Psoas muscle (tissue), 8 donors: ENCODE measurements around the gene GET4. TPM values are rescaled to one million over a fixed set of nuclear protein-coding genes. Genes with fewer than 3 reads are reported as not detected.

Experiments
- ATAC-seq, 4 donors: fragments of 200-7000 bp; cut with Tn5 transposase; one replicate each; pipeline ENCODE4 v1.9.1; 2020; ENCODE audit warnings: moderate library complexity in 3 of 4, mild to moderate bottlenecking in 2 of 4
- DNase-seq, 2 donors: peaks; one replicate each; pipeline ENCODE4 v3.0.0-alpha.2; 2020
- H3K27ac ChIP-seq: fragments of 200-600 bp; one replicate; pipeline ENCODE4 v1.8.0; 2022
- H3K27me3 ChIP-seq, 3 donors: fragments of 200-600 bp in 1 of 3; one replicate each; pipeline versions ENCODE4 v1.6.1 to v1.8.0; 2013 to 2022; ENCODE audit warnings: low read length in 2 of 3, mild to moderate bottlenecking in 2 of 3, moderate library complexity in 1 of 3; ENCODE audit not compliant: insufficient read depth in 3 of 3
- H3K36me3 ChIP-seq, 2 donors: fragments of 200-600 bp in 1 of 2; one replicate each; pipeline versions ENCODE4 v1.6.1 to v1.8.0; 2013 to 2022; ENCODE audit warnings: low read depth in 1 of 2, mild to moderate bottlenecking in 1 of 2, moderate library complexity in 1 of 2; ENCODE audit not compliant: insufficient read depth in 1 of 2
- H3K4me1 ChIP-seq: fragments of 200-600 bp; one replicate; pipeline ENCODE4 v1.8.0; 2022
- H3K4me3 ChIP-seq: fragments of 200-600 bp; one replicate; pipeline ENCODE4 v1.8.0; 2022; ENCODE audit warnings: mild to moderate bottlenecking
- H3K9me3 ChIP-seq: fragments of 200-600 bp; one replicate; pipeline ENCODE4 v1.8.0; 2022
- WGBS, 3 donors: extraction: QIAGEN DNeasy Blood & Tissue Kit; methylation state at CpG; one replicate each; pipeline versions ENCODE4 v1.1.6 to v1.1.7; 2013; 5-methylcytosine and 5-hydroxymethylcytosine counted together
- intact Hi-C, 2 donors: fragments of 100-400 bp; cut with DNase I; formaldehyde crosslinking; loops; one replicate each; pipeline versions ENCODE4 v1.11.0 to v1.14.2; 2022
- polyA plus RNA-seq, 3 donors: library from polyadenylated mRNA; stranded (reverse); fragments of 200-250 nt; gene quantifications; one replicate each; pipeline ENCODE4 v1.2.3, GENCODE V29; 2013
- total RNA-seq, 4 donors: library from RNA; stranded (reverse); fragmentation: NEBNext Ultra II Directional in 2 of 4; extraction: Animal tissue kit (Norgen Biotek cat#: 25700) in 2 of 4; gene quantifications; one replicate each; pipeline versions ENCODE4 v1.2.1 to v1.2.4, GENCODE V29; 2021 to 2023
- TF ChIP-seq, protein P1 (sequence below): fragments of 200-600 bp; IDR thresholded peaks from one replicate; pipeline ENCODE4 v1.8.0; 2022; ENCODE audit warnings: antibody characterized with exemption
- donor health status: healthy with polysubstance abuse.
- donor health status: DM: no; HTN: no; CAD: no; lungs with moderate emphysema.
- donor health status: Bipolar disorder and iron deficiency.
- donor health status: healthy.
- donor health status: DM: yes; HTN: yes; CAD: no.
- donor health status: DM: no; HTN: no; CAD: no.
- donor health status: DM: no; HTN: no; CAD: no.
- donor health status: DM: yes; HTN: yes; CAD: no.

GET4 gene
- total and polyA plus RNA-seq, 7 donors = 27.3 to 51.1 (median 36.8) TPM

GRCh38 chr7:916291-916941 lies 40.1 kb downstream of the GET4 start:
- TF ChIP-seq, protein P1, sequence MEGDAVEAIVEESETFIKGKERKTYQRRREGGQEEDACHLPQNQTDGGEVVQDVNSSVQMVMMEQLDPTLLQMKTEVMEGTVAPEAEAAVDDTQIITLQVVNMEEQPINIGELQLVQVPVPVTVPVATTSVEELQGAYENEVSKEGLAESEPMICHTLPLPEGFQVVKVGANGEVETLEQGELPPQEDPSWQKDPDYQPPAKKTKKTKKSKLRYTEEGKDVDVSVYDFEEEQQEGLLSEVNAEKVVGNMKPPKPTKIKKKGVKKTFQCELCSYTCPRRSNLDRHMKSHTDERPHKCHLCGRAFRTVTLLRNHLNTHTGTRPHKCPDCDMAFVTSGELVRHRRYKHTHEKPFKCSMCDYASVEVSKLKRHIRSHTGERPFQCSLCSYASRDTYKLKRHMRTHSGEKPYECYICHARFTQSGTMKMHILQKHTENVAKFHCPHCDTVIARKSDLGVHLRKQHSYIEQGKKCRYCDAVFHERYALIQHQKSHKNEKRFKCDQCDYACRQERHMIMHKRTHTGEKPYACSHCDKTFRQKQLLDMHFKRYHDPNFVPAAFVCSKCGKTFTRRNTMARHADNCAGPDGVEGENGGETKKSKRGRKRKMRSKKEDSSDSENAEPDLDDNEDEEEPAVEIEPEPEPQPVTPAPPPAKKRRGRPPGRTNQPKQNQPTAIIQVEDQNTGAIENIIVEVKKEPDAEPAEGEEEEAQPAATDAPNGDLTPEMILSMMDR = no peak
- Histone ChIP-seq H3K9me3 (no peaks in the 10 kb centered on the region), H3K27ac (no peak overlapping the region), H3K36me3 (no peaks in the 10 kb centered on the region), H3K4me3 (no peak overlapping the region), H3K4me1 (no peaks in the 10 kb centered on the region), H3K27me3 (peaks cover 0 to 2% (median 0%) of the 10 kb centered on the region in 3 donors)
- intact Hi-C loops = no loop called here
- DNase-seq = peak; percentile 12 to 55
- ATAC-seq = no peak
- 31 to 34% (median 31%) methylated on average over 15 to 17 of the region's 17 CpGs for WGBS, 3 donors

GRCh38 chr7:917255-918117 lies 41.1 kb downstream of the GET4 start:
- intact Hi-C loops = no loop called here
- Histone ChIP-seq H3K4me3 (no peak overlapping the region), H3K9me3 (no peaks in the 10 kb centered on the region), H3K27me3 (peaks cover 0 to 5% (median 0%) of the 10 kb centered on the region in 3 donors), H3K27ac (no peak overlapping the region), H3K36me3 (no peaks in the 10 kb centered on the region), H3K4me1 (no peaks in the 10 kb centered on the region)
- peak; percentile 4 to 24 for DNase-seq
- ATAC-seq = no peak
- TF ChIP-seq, protein P1 = no peak
- WGBS, 3 donors = 81 to 87% (median 85%) methylated on average over 25 to 29 of the region's 33 CpGs

- no peak overlapping the region for H3K27ac ChIP-seq
- H3K9me3 ChIP-seq = no peaks in the 10 kb centered on the region
- H3K36me3 ChIP-seq = no peaks in the 10 kb centered on the region
- DNase-seq = peak; percentile 4 to 30
- WGBS, 3 donors = 78 to 82% (median 79%) methylated on average over 9 of the region's 9 CpGs
- peaks cover 0 to 8% (median 0%) of the 10 kb centered on the region in 3 donors for H3K27me3 ChIP-seq
- no peaks in the 10 kb centered on the region for H3K4me1 ChIP-seq
- intact Hi-C loops = no loop called here
- TF ChIP-seq, protein P1 = no peak
- no peak overlapping the region for H3K4me3 ChIP-seq
- ATAC-seq = no peak
Observed at GRCh38 chr7:918118-918425, 41.7 kb downstream of the GET4 start.

GRCh38 chr7:918441-919113 lies 42.2 kb downstream of the GET4 start:
- H3K4me1 ChIP-seq = no peaks in the 10 kb centered on the region
- ATAC-seq (no peak), DNase-seq (peak; percentile 5 to 25)
- H3K27me3 ChIP-seq = peaks cover 0 to 13% (median 2%) of the 10 kb centered on the region in 3 donors
- H3K27ac ChIP-seq = no peak overlapping the region
- H3K4me3 ChIP-seq = no peak overlapping the region
- 74 to 83% (median 75%) methylated on average over 19 to 21 of the region's 21 CpGs for WGBS, 3 donors
- H3K9me3 ChIP-seq = no peaks in the 10 kb centered on the region
- H3K36me3 ChIP-seq = no peaks in the 10 kb centered on the region
- intact Hi-C loops = no loop called here
- TF ChIP-seq, protein P1 = no peak
